Lung (tissue), 12 donors: ENCODE data around the gene SIRPB2. TPM values are rescaled to one million over a fixed set of nuclear protein-coding genes. Genes with fewer than 3 reads are reported as not detected.

Experiments
- ATAC-seq: fragments of 200-7000 bp; cut with Tn5 transposase; one replicate; pipeline ENCODE4 v1.9.1; 2020; ENCODE audit warnings: moderate number of reproducible peaks; ENCODE audit not compliant: insufficient read depth, low FRiP score
- DNase-seq, 3 donors: peaks; one replicate each; pipeline ENCODE4 v3.0.0-alpha.2; 2013 to 2017
- H3K27ac ChIP-seq, 2 donors: one replicate each; pipeline ENCODE4 v1.5.1; 2013; ENCODE audit warnings: mild to moderate bottlenecking in 2 of 2, moderate library complexity in 2 of 2, control low read depth in 1 of 2, inconsistent platforms in 1 of 2, low read depth in 1 of 2, low read length in 1 of 2
- H3K27me3 ChIP-seq, 3 donors: one replicate each; pipeline ENCODE4 v1.5.1; 2013; ENCODE audit warnings: low read length in 2 of 3; ENCODE audit not compliant: control insufficient read depth in 3 of 3, insufficient read depth in 3 of 3
- H3K36me3 ChIP-seq, 4 donors: one replicate each; pipeline ENCODE4 v1.5.1; 2013; ENCODE audit warnings: low read length in 4 of 4, mild to moderate bottlenecking in 1 of 4, moderate library complexity in 1 of 4; ENCODE audit not compliant: control insufficient read depth in 4 of 4, insufficient read depth in 4 of 4
- H3K4me1 ChIP-seq, 5 donors: one replicate each; pipeline ENCODE4 v1.5.1; 2013; ENCODE audit warnings: low read length in 5 of 5, mild to moderate bottlenecking in 2 of 5, moderate library complexity in 1 of 5; ENCODE audit not compliant: control insufficient read depth in 5 of 5, insufficient read depth in 5 of 5
- H3K4me3 ChIP-seq: one replicate; pipeline ENCODE4 v1.5.1; 2013; ENCODE audit warnings: mild to moderate bottlenecking, control low read depth, moderate library complexity
- H3K9ac ChIP-seq, 2 donors: one replicate each; pipeline ENCODE4 v1.5.1; 2013; ENCODE audit warnings: low read length in 2 of 2, control low read depth in 1 of 2; ENCODE audit not compliant: insufficient read depth in 1 of 2
- H3K9me3 ChIP-seq, 4 donors: one replicate each; pipeline ENCODE4 v1.5.1; 2013; ENCODE audit warnings: low read length in 3 of 4, mild to moderate bottlenecking in 1 of 4, moderate library complexity in 1 of 4; ENCODE audit not compliant: control insufficient read depth in 4 of 4, insufficient read depth in 3 of 4
- WGBS, 2 donors: extraction: QIAGEN DNeasy Blood & Tissue Kit; methylation state at CpG; one replicate each; pipeline ENCODE4 v1.1.7; 2013; 5-methylcytosine and 5-hydroxymethylcytosine counted together
- polyA plus RNA-seq, 2 donors: library from polyadenylated mRNA; stranded (reverse); fragments of 200-250 nt; gene quantifications; one replicate each; pipeline ENCODE4 v1.2.1, GENCODE V29; 2013
- total RNA-seq, 2 donors: library from RNA; depleted of rRNA in 1 of 2; stranded (reverse); fragments of >200 nt in 1 of 2; gene quantifications; one replicate each; pipeline ENCODE4 v1.2.1, GENCODE V29; 2014 to 2021
- TF ChIP-seq, protein P1 (sequence below): IDR thresholded peaks from 2 replicates; pipeline ENCODE4 v1.5.1; 2012; ENCODE audit warnings: mild to moderate bottlenecking; ENCODE audit errors: control extremely low read depth, extremely low read depth
- donor health status: control.
- donor health status: control.
- donor health status: Bipolar disorder and iron deficiency.
- donor health status: healthy.
- donor health status: DM: yes; HTN: yes; CAD: no.

SIRPB2 gene
- total and polyA plus RNA-seq, 4 donors: 3.9 to 30.9 (median 11.6) TPM

DNA sequence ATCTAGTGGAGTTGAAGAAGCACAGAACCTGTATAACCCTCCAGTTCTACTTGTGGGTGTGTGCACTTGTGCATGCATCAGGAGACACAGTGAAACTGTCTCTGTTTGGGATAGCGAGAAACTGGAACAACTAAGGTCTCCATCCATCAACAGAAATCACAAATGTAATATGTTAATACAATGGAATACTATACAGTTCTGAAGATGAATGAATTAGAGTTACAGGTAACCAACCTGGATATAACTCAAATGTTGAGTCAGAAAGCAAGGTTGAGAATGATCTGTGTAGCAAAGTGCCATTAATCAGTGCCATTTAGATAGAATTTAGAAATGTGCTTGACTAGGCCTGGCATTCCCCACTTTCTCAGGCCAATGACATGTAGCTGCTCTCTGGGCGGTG lies 20.0 kb downstream of the SIRPB2 start:
- no peaks in the 10 kb centered on the region for H3K9me3 ChIP-seq

DNA sequence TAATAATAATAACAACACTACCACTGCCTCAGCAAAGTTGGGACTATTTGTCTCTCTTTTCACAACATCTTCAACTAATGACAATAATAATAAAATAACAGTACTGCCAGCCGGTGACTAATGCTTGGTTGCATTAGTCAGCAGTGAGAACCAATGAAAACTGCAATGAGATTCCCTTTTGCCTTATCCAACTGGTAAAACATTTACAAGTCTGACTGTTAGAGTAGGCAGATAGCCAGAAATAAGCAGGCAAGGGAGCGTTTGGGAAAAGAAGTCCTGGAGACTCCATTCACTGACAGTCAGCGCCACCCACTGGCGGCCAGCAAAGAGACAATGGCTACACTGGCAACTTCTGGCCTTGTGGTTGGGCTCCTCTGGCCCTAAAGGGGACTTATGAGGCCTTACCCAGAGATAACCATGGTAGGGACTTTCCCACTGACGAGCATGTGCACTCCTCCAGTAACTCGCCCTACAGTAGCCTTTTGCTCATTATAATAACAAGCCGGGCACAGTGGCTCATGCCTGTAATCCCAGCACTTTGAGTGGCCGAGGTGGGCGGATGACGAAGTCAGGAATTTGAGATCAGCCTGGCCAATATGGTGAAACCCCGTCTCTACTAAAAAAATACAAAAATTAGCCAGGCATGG lies 21.2 kb downstream of the SIRPB2 start:
- Histone ChIP-seq H3K9me3 (no peaks in the 10 kb centered on the region), H3K36me3 (peaks cover 0 to 5% (median 4%) of the 10 kb centered on the region in 4 donors), H3K4me3 (no peak overlapping the region), H3K27ac (peak overlapping the region in 1 of 2 donors; percentile 3), H3K4me1 (peaks cover 0 to 13% (median 10%) of the 10 kb centered on the region in 5 donors), H3K9ac (no peak overlapping the region), H3K27me3 (peaks cover 0 to 3% (median 0%) of the 10 kb centered on the region in 3 donors)
- TF ChIP-seq, protein P1, sequence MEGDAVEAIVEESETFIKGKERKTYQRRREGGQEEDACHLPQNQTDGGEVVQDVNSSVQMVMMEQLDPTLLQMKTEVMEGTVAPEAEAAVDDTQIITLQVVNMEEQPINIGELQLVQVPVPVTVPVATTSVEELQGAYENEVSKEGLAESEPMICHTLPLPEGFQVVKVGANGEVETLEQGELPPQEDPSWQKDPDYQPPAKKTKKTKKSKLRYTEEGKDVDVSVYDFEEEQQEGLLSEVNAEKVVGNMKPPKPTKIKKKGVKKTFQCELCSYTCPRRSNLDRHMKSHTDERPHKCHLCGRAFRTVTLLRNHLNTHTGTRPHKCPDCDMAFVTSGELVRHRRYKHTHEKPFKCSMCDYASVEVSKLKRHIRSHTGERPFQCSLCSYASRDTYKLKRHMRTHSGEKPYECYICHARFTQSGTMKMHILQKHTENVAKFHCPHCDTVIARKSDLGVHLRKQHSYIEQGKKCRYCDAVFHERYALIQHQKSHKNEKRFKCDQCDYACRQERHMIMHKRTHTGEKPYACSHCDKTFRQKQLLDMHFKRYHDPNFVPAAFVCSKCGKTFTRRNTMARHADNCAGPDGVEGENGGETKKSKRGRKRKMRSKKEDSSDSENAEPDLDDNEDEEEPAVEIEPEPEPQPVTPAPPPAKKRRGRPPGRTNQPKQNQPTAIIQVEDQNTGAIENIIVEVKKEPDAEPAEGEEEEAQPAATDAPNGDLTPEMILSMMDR: peak; percentile 25
- ATAC-seq (peak; percentile 32), DNase-seq (peak; percentile 79 to 87 (median 79))
- WGBS, 2 donors: 50 to 67% methylated on average over 11 of the region's 11 CpGs

More for the DNA sequence above, 20.0 kb downstream of the SIRPB2 start:
- 97 to 100% methylated on average over 2 of the region's 2 CpGs for WGBS, 2 donors
- Histone ChIP-seq H3K4me3 (no peak overlapping the region), H3K9ac (no peak overlapping the region), H3K4me1 (peaks cover 0 to 7% (median 0%) of the 10 kb centered on the region in 5 donors), H3K36me3 (peaks cover 0 to 4% (median 0%) of the 10 kb centered on the region in 4 donors), H3K27me3 (peaks cover 0 to 3% (median 0%) of the 10 kb centered on the region in 3 donors), H3K27ac (no peak overlapping the region)
- ATAC-seq: no peak
- TF ChIP-seq, protein P1: no peak
- DNase-seq: no peak

DNA sequence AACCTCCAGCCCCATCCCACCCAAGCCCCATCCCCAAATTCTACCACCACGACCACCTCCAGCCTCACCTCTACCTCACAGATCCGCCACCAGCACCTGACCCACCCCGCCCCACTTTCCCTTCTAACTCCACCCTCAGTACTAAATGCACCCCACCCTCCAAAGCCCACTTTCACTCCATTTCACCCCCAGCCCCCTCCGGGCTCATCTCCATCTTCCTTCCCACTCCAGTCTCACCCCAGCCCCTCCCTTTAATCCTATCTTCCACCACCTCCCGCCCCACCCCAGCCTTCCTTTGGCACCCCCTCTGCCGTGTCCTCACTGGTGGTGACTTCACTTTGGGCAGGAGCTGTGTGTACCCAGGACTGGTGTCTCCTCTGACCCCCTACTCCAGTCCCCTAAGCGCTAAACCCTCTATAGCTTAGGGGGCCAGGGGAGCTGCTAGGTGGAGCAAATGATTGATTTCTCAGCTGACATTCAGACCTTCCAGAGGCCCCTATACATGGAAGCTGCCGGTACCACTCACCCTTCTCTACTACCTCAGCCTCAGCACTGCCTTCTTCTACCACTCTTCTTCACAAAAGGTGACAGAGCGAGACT lies 21.8 kb downstream of the SIRPB2 start:
- H3K4me1 ChIP-seq: peaks cover 0 to 13% (median 10%) of the 10 kb centered on the region in 5 donors
- peaks cover 0 to 3% (median 0%) of the 10 kb centered on the region in 3 donors for H3K27me3 ChIP-seq
- H3K36me3 ChIP-seq: peaks cover 0 to 6% (median 4%) of the 10 kb centered on the region in 4 donors
- ATAC-seq (no peak), DNase-seq (no peak)
- no peaks in the 10 kb centered on the region for H3K9me3 ChIP-seq
- 77 to 86% methylated on average over 9 of the region's 9 CpGs for WGBS, 2 donors
- H3K4me3 ChIP-seq: no peak overlapping the region
- TF ChIP-seq, protein P1: no peak
- no peak overlapping the region for H3K9ac ChIP-seq
- H3K27ac ChIP-seq: no peak overlapping the region
